Mammary epithelial cell (primary cell): ENCODE data around the gene TCP1.

Experiments used
- EZH2 ChIP-seq: IDR thresholded peaks from 2 replicates; pipeline ENCODE4 v1.6.1; 2012; ENCODE audit warnings: low read length, inconsistent platforms, borderline replicate concordance
- TF ChIP-seq, protein P1 (sequence below), 2 donors: IDR thresholded peaks in 1 of 2; conservative IDR thresholded peaks in 1 of 2; 2 replicates each; pipeline ENCODE4 v1.5.1; 2011 to 2012; ENCODE audit warnings: inconsistent platforms in 2 of 2, low read length in 2 of 2, mild to moderate bottlenecking in 2 of 2, control low read depth in 1 of 2, low read depth in 1 of 2; ENCODE audit not compliant: insufficient read depth in 1 of 2; ENCODE audit errors: extremely low read depth in 1 of 2

DNA sequence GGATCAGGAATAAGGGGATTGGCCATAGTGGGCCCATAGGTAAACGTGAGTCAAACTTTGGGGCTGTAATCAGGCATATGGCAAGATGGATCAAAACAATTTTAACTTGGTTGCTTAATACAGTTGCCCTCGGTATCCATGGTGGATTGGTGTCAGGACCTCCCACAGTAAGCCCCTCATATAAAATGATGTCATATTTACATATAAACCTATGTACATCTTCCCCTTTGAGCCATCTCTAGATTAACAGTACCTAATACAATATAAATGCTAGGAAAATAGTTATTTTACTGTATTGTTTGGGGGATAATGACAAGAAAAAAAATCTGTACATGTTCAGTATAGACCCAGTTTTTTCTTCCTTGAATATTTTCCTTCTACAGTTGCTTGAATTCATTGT is 35.0 kb downstream of the TCP1 start:
- TF ChIP-seq, protein P1, sequence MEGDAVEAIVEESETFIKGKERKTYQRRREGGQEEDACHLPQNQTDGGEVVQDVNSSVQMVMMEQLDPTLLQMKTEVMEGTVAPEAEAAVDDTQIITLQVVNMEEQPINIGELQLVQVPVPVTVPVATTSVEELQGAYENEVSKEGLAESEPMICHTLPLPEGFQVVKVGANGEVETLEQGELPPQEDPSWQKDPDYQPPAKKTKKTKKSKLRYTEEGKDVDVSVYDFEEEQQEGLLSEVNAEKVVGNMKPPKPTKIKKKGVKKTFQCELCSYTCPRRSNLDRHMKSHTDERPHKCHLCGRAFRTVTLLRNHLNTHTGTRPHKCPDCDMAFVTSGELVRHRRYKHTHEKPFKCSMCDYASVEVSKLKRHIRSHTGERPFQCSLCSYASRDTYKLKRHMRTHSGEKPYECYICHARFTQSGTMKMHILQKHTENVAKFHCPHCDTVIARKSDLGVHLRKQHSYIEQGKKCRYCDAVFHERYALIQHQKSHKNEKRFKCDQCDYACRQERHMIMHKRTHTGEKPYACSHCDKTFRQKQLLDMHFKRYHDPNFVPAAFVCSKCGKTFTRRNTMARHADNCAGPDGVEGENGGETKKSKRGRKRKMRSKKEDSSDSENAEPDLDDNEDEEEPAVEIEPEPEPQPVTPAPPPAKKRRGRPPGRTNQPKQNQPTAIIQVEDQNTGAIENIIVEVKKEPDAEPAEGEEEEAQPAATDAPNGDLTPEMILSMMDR (conservative IDR thresholded peaks at IDR 0.05 in 1 of 2, IDR thresholded peaks at IDR 0.05 in 1 of 2; ENCODE audit: extremely low read depth in 1 of 2, insufficient read depth in 1 of 2, low read depth in 1 of 2, low read length in 2 of 2): no peak
- no peak for TF ChIP-seq EZH2
